Endothelial cell of umbilical vein (primary cell): ENCODE results near the gene CORO2B. TPM values are rescaled to one million over a fixed set of nuclear protein-coding genes. Genes with fewer than 3 reads are reported as not detected.

ENCODE experiments used
- BruUV-seq: library from RNA; stranded (reverse); fragments of 400-500 nt; replicated peaks from 2 replicates; lab custom pipeline; 2021; lab: Mats Ljungman, UMichigan
- CTCF ChIA-PET: fragments of 300-600, 350-600 bp; sonication (Branson Sonifier 250); formaldehyde crosslinking; loops from one replicate; lab custom pipeline; 2021; ENCODE audit warnings: antibody characterized with exemption, inconsistent platforms; lab: Charles Lee
- POLR2A ChIA-PET: fragments of 300-600, 350-600 bp; sonication (Branson Sonifier 250); formaldehyde crosslinking; loops from one replicate; lab custom pipeline; 2021; ENCODE audit warnings: antibody characterized with exemption, inconsistent platforms; lab: Charles Lee
- DNase-seq: peaks from one replicate; pipeline ENCODE4 v3.0.0-alpha.2; 2011; ENCODE audit warnings: low read depth, low spot score
- FAIRE-seq: peaks from 2 replicates; lab custom pipeline; 2011; peaks lifted over from hg19 to GRCh38; lab: Jason Lieb, UNC
- H2AFZ ChIP-seq: 2 replicates; pipeline ENCODE4 v1.6.0; 2012; ENCODE audit warnings: low read depth, low read length, control low read depth, inconsistent platforms
- H3K27ac ChIP-seq: 2 replicates; pipeline ENCODE4 v1.5.1; 2011; ENCODE audit warnings: low read depth, mild to moderate bottlenecking, control low read depth, low read length, moderate library complexity; ENCODE audit not compliant: insufficient read depth
- H3K27me3 ChIP-seq, 2 experiments: 2 replicates each; pipeline versions ENCODE4 v1.6.0 to v1.6.1; 2011; ENCODE audit warnings: low read length in 2 of 2, mixed read lengths in 1 of 2; ENCODE audit not compliant: control insufficient read depth in 2 of 2, insufficient read depth in 2 of 2
- H3K36me3 ChIP-seq, 2 experiments: 2 replicates in 1 of 2; 3 replicates in 1 of 2; pipeline ENCODE4 v1.5.1; 2011; ENCODE audit warnings: low read length in 2 of 2, mild to moderate bottlenecking in 1 of 2, moderate library complexity in 1 of 2; ENCODE audit not compliant: control insufficient read depth in 2 of 2, insufficient read depth in 2 of 2; ENCODE audit errors: extremely low read depth in 1 of 2
- H3K4me1 ChIP-seq: 3 replicates; pipeline ENCODE4 v1.5.1; 2011; ENCODE audit warnings: mild to moderate bottlenecking, low read length; ENCODE audit not compliant: control insufficient read depth, insufficient read depth; ENCODE audit errors: extremely low read depth
- H3K4me2 ChIP-seq: 2 replicates; pipeline ENCODE4 v1.6.1; 2011; ENCODE audit warnings: low read length, control low read depth, mixed read lengths; ENCODE audit not compliant: insufficient read depth
- H3K4me3 ChIP-seq, 3 experiments: fragments of 200-600 bp in 1 of 3; sonication (generic), shearing (Covaris generic) in 1 of 3; replicated peaks in 1 of 3; 2 replicates each; pipeline ENCODE4 v1.5.1; 2011 to 2016; ENCODE audit warnings: control low read depth in 3 of 3, low read length in 3 of 3, mild to moderate bottlenecking in 2 of 3, inconsistent platforms in 1 of 3, low read depth in 1 of 3, moderate library complexity in 1 of 3; ENCODE audit not compliant: insufficient read depth in 1 of 3
- H3K79me2 ChIP-seq: 2 replicates; pipeline ENCODE4 v1.6.0; 2012; ENCODE audit warnings: low read length, inconsistent platforms; ENCODE audit not compliant: control insufficient read depth, insufficient read depth
- H3K9ac ChIP-seq: replicated peaks from 2 replicates; pipeline ENCODE3; 2011; ENCODE audit warnings: low read length, control low read depth; ENCODE audit not compliant: insufficient read depth; ENCODE audit errors: extremely low read depth
- H3K9me1 ChIP-seq: replicated peaks from 3 replicates; pipeline ENCODE4 v1.6.0; 2011; ENCODE audit warnings: mild to moderate bottlenecking, low read length; ENCODE audit not compliant: control insufficient read depth, insufficient read depth; ENCODE audit errors: extremely low read depth
- H3K9me3 ChIP-seq: replicated peaks from 2 replicates; pipeline ENCODE4 v1.5.1; 2012; ENCODE audit warnings: low read length, inconsistent platforms; ENCODE audit not compliant: control insufficient read depth, insufficient read depth
- H4K20me1 ChIP-seq: replicated peaks from 2 replicates; pipeline ENCODE3; 2011; ENCODE audit warnings: mild to moderate bottlenecking, low read length; ENCODE audit not compliant: control insufficient read depth, insufficient read depth; ENCODE audit errors: extremely low read depth
- FOS ChIP-seq: IDR thresholded peaks from 2 replicates; pipeline ENCODE4 v1.6.1; 2011; ENCODE audit warnings: mild to moderate bottlenecking, low read length, moderate library complexity, borderline replicate concordance; ENCODE audit not compliant: insufficient read depth
- GATA2 ChIP-seq: IDR thresholded peaks from 2 replicates; pipeline ENCODE4 v1.7.0; 2011; ENCODE audit warnings: low read depth, mild to moderate bottlenecking, moderate library complexity, mixed read lengths, low read length; ENCODE audit not compliant: insufficient read length, insufficient read depth
- JUN ChIP-seq: IDR thresholded peaks from 2 replicates; pipeline ENCODE4 v1.6.1; 2011; ENCODE audit warnings: borderline replicate concordance, low read depth; ENCODE audit not compliant: insufficient read length, insufficient read depth
- MAX ChIP-seq: IDR thresholded peaks from 2 replicates; pipeline ENCODE4 v1.6.1; 2011; ENCODE audit not compliant: insufficient read depth, insufficient read length
- MYC ChIP-seq: IDR thresholded peaks from one replicate; pipeline ENCODE4 v1.6.1; 2011; ENCODE audit warnings: mild to moderate bottlenecking, low read depth, low read length
- POLR2A ChIP-seq: IDR thresholded peaks from 2 replicates; pipeline ENCODE4 v1.6.1; 2012; ENCODE audit warnings: low read depth, mild to moderate bottlenecking, control low read depth, low read length
- dilution Hi-C: fragments of 300-500 bp; cut with MboI; formaldehyde crosslinking; loops from one replicate; pipeline ENCODE4 v1.15.0; 2019; ENCODE audit warnings: low sequenced_read_pairs; ENCODE audit not compliant: extremely low pct_ligation_motif_present
- intact Hi-C: fragments of 100-400 bp; cut with micrococcal nuclease; formaldehyde crosslinking; loops from one replicate; pipeline ENCODE4 v1.10.0; 2022
- polyA plus RNA-seq, 4 experiments: library from polyadenylated mRNA; depleted of rRNA in 3 of 4; stranded (reverse) in 3 of 4; unstranded in 1 of 4; fragments of >200 nt; gene quantifications; 2 replicates each; pipeline versions ENCODE4 v1.2.1 to v1.2.3, GENCODE V29; 2011 to 2012; ENCODE audit warnings: missing spikeins in 1 of 4
- total RNA-seq: library from RNA; stranded (reverse); gene quantifications from 2 replicates; pipeline ENCODE4 v1.2.3, GENCODE V29; 2021

CORO2B gene
- total and polyA plus RNA-seq, 2 donors (not counting 3 experiments of a cell fraction or from before 2014, with no cell fraction given): 2.4 to 3.7 TPM

GRCh38 chr15:68730976-68731897, 152.4 kb downstream of the CORO2B start:
- no peaks in the 10 kb centered on the region for H3K79me2 ChIP-seq
- CTCF ChIA-PET: interaction anchor here (0.8 to 5.1 kb wide), 13 partner anchors 9 to 478 kb away, joined by 3 to 79 read pairs (median 4); no protein-coding TSS in a partner anchor
- H3K9ac ChIP-seq: no peak overlapping the region
- H4K20me1 ChIP-seq: no peaks in the 10 kb centered on the region
- no peak overlapping the region for H3K4me2 ChIP-seq
- intact Hi-C loops (loop anchor here (1.0 kb wide), 4 partner anchors 51 to 144 kb away; no protein-coding TSS in a partner anchor), dilution Hi-C loops (no loop called here)
- H3K36me3 ChIP-seq: no peaks in the 10 kb centered on the region
- FAIRE-seq (no peak), DNase-seq (peak; percentile 22)
- peaks cover 9 to 12% of the 10 kb centered on the region in 2 experiments for H3K27me3 ChIP-seq
- BruUV-seq: no TSS peak
- TF ChIP-seq MYC (no peak), JUN (no peak), GATA2 (no peak), POLR2A (no peak), MAX (no peak), FOS (no peak)
- H3K27ac ChIP-seq: no peak overlapping the region
- H2AFZ ChIP-seq: no peak overlapping the region
- H3K9me1 ChIP-seq: no peaks in the 10 kb centered on the region
- peaks cover 2% of the 10 kb centered on the region for H3K4me1 ChIP-seq
- no peak overlapping the region for H3K4me3 ChIP-seq
- POLR2A ChIA-PET: no interaction called here
- no peaks in the 10 kb centered on the region for H3K9me3 ChIP-seq
